Tibial nerve (tissue), 4 donors: ENCODE results near the gene KRTAP10-2.

Experiments
- EP300 ChIP-seq, 2 donors: sonication (generic); formaldehyde crosslinking; IDR thresholded peaks; one replicate each; pipeline ENCODE4 v1.6.1; 2017; ENCODE audit warnings: antibody characterized with exemption in 2 of 2, mild to moderate bottlenecking in 1 of 2
- POLR2A ChIP-seq, 2 donors: fragments of 450-650 bp; IDR thresholded peaks; one replicate each; pipeline ENCODE4 v1.6.1; 2017; ENCODE audit warnings: antibody characterized with exemption in 2 of 2, mild to moderate bottlenecking in 2 of 2, moderate library complexity in 2 of 2
- TF ChIP-seq, protein P1 (sequence below), 5 experiments: fragments of 200-600 bp in 3 of 5; fragments of 450-650 bp in 2 of 5; sonication (generic) in 3 of 5; IDR thresholded peaks; one replicate each; pipeline ENCODE4 v1.5.1; 2016 to 2019; ENCODE audit warnings: antibody characterized with exemption in 5 of 5, mild to moderate bottlenecking in 3 of 5, moderate library complexity in 2 of 5

DNA sequence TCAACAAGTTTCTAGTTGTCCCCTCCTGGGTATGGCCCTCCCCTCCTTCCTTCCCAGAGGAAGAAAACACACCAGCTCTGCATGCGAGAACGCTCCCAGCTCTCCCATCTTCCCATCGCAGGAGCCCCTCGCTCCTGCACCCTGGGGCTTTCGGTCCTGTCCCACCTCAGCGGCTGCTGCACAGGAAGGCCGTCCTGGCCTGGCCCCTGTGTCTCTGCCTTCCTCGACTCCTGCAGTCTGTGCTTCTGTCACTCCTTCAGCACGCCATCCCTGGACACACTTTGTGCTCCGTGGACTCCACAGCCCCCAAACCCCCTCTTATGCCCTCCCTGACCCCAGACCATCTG is 34.5 kb downstream of the KRTAP10-2 start:
- TF ChIP-seq, protein P1, sequence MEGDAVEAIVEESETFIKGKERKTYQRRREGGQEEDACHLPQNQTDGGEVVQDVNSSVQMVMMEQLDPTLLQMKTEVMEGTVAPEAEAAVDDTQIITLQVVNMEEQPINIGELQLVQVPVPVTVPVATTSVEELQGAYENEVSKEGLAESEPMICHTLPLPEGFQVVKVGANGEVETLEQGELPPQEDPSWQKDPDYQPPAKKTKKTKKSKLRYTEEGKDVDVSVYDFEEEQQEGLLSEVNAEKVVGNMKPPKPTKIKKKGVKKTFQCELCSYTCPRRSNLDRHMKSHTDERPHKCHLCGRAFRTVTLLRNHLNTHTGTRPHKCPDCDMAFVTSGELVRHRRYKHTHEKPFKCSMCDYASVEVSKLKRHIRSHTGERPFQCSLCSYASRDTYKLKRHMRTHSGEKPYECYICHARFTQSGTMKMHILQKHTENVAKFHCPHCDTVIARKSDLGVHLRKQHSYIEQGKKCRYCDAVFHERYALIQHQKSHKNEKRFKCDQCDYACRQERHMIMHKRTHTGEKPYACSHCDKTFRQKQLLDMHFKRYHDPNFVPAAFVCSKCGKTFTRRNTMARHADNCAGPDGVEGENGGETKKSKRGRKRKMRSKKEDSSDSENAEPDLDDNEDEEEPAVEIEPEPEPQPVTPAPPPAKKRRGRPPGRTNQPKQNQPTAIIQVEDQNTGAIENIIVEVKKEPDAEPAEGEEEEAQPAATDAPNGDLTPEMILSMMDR (IDR thresholded peaks at IDR 0.05), result no peak
- TF ChIP-seq EP300 (IDR thresholded peaks at IDR 0.05) (no peak), POLR2A (IDR thresholded peaks at IDR 0.05) (no peak)
